Measurements from ENCODE around the gene TFB1M. TPM values are rescaled to one million over a fixed set of nuclear protein-coding genes. Genes with fewer than 3 reads are reported as not detected.

Gene TFB1M
- total RNA-seq, 2 donors from 2014 or later, result 10.7 to 14.1 TPM

DNA sequence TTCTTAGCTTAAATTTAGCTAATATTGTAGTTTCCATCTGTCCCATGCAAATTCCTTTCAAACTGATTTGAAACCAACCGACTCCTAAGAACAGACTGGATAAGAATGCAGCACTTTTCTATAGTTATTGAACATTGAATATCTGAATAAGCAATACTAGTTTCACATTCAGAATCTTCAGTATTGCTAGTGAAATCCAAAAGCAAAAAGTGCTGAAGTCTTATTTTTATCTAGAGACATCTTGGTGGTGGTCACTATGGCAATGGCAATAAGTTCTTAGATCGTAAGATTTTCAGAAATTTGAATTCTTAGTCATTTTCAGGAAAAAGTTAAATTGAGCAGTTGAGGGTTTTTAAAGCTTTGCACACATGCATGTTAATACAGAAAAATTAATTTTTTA, 2.7 kb downstream of the TFB1M start:
- Histone ChIP-seq H3K27me3 (replicated peaks; ENCODE audit: insufficient read depth) (no peaks in the 10 kb centered on the region), H3K9me3 (no peaks in the 10 kb centered on the region), H3K4me3 (no peak overlapping the region), H3K4me1 (replicated peaks) (no peaks in the 10 kb centered on the region), H3K36me3 (no peaks in the 10 kb centered on the region), H3K27ac (no peak overlapping the region)
- no peak for DNase-seq (ENCODE audit: low spot score)
- WGBS, result 90% methylated on average over 2 of the region's 2 CpGs
- intact Hi-C loops (cut with DNase I), result no loop called here
- TF ChIP-seq POLR2A (IDR thresholded peaks at IDR 0.05) (no peak), POLR2AphosphoS5 (IDR thresholded peaks at IDR 0.05) (no peak)
- TF ChIP-seq, protein P1, sequence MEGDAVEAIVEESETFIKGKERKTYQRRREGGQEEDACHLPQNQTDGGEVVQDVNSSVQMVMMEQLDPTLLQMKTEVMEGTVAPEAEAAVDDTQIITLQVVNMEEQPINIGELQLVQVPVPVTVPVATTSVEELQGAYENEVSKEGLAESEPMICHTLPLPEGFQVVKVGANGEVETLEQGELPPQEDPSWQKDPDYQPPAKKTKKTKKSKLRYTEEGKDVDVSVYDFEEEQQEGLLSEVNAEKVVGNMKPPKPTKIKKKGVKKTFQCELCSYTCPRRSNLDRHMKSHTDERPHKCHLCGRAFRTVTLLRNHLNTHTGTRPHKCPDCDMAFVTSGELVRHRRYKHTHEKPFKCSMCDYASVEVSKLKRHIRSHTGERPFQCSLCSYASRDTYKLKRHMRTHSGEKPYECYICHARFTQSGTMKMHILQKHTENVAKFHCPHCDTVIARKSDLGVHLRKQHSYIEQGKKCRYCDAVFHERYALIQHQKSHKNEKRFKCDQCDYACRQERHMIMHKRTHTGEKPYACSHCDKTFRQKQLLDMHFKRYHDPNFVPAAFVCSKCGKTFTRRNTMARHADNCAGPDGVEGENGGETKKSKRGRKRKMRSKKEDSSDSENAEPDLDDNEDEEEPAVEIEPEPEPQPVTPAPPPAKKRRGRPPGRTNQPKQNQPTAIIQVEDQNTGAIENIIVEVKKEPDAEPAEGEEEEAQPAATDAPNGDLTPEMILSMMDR (IDR thresholded peaks at IDR 0.05), result no peak

DNA sequence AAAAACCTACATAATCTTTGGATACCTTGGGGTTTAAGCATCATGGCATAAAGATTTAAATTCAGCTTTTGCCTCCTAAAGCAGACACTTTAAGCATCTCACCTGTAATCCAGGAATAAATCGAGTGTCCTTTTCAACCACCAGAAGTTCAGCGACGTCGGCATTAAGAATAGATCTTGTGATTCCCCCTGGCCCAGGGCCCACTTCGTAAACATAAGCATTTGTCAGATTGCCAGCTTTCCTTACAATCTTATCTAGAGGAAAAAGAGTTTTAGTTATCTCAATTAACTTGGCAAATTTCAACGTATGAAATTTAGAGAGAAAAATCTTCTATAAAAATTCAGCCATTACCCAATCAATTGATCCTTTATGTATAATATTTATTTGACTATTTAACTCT, 3.2 kb downstream of the TFB1M start:
- Histone ChIP-seq H3K27ac (no peak overlapping the region), H3K27me3 (replicated peaks; ENCODE audit: insufficient read depth) (no peaks in the 10 kb centered on the region), H3K9me3 (no peaks in the 10 kb centered on the region), H3K36me3 (no peaks in the 10 kb centered on the region), H3K4me1 (replicated peaks) (no peaks in the 10 kb centered on the region), H3K4me3 (no peak overlapping the region)
- WGBS, result 19% methylated on average over 6 of the region's 6 CpGs
- DNase-seq (ENCODE audit: low spot score), result no peak
- intact Hi-C loops (cut with DNase I), result no loop called here
- TF ChIP-seq POLR2AphosphoS5 (IDR thresholded peaks at IDR 0.05) (no peak), POLR2A (IDR thresholded peaks at IDR 0.05) (no peak)
- TF ChIP-seq, protein P1 (IDR thresholded peaks at IDR 0.05), result no peak

DNA sequence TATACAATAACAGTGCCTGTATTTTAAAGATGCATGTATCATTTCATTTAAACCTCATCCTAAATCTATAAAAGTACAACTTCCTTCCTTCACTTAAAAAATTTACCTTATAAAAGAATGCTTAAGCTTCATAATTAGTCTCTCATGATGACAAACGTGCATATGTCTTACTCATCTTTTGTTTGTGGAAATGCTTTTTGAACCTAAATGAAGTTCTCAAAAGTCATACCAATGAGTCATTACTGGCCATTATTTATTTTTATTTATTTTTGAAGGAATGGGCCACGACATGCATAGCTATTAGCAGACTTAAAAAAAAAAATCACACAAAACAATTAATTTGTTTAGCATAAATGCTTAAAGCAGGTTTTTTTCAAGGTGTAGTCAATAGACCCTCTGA, 3.7 kb downstream of the TFB1M start:
- no peaks in the 10 kb centered on the region for H3K27me3 ChIP-seq (replicated peaks; ENCODE audit: insufficient read depth)
- H3K36me3 ChIP-seq, result no peaks in the 10 kb centered on the region
- TF ChIP-seq, protein P1 (IDR thresholded peaks at IDR 0.05), result no peak
- TF ChIP-seq POLR2A (IDR thresholded peaks at IDR 0.05), result no peak
- no peak for TF ChIP-seq POLR2AphosphoS5 (IDR thresholded peaks at IDR 0.05)
- H3K4me1 ChIP-seq (replicated peaks), result no peaks in the 10 kb centered on the region
- no peak overlapping the region for H3K27ac ChIP-seq
- intact Hi-C loops (cut with DNase I), result no loop called here
- H3K9me3 ChIP-seq, result no peaks in the 10 kb centered on the region
- no peak overlapping the region for H3K4me3 ChIP-seq
- WGBS, result 42% methylated on average over 2 of the region's 2 CpGs
- no peak for DNase-seq (ENCODE audit: low spot score)

DNA sequence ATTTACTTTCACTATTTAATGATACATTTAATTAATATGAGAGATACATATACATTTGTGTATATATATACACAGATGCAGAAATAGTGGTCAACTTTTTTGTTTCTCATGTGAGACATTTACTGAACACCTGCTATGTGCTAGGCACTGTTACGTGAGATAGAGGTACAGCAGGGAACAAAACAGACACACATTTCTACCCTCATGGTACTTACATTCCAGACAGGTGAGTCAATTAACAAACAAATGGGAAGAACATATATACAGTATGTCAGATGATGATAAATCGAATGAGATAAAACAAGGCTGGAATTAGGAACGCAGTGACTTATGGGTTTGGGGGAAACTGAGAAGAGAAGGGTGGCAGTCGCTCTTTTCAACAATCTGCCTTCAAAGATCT, 5.1 kb downstream of the TFB1M start:
- intact Hi-C loops (cut with DNase I), result no loop called here
- Histone ChIP-seq H3K4me1 (replicated peaks) (no peaks in the 10 kb centered on the region), H3K27me3 (replicated peaks; ENCODE audit: insufficient read depth) (no peaks in the 10 kb centered on the region), H3K9me3 (no peaks in the 10 kb centered on the region), H3K4me3 (no peak overlapping the region), H3K36me3 (no peaks in the 10 kb centered on the region), H3K27ac (no peak overlapping the region)
- 81% methylated on average over 4 of the region's 4 CpGs for WGBS
- no peak for TF ChIP-seq POLR2A (IDR thresholded peaks at IDR 0.05)
- TF ChIP-seq, protein P1 (IDR thresholded peaks at IDR 0.05), result no peak
- no peak for TF ChIP-seq POLR2AphosphoS5 (IDR thresholded peaks at IDR 0.05)
- no peak for DNase-seq (ENCODE audit: low spot score)

DNA sequence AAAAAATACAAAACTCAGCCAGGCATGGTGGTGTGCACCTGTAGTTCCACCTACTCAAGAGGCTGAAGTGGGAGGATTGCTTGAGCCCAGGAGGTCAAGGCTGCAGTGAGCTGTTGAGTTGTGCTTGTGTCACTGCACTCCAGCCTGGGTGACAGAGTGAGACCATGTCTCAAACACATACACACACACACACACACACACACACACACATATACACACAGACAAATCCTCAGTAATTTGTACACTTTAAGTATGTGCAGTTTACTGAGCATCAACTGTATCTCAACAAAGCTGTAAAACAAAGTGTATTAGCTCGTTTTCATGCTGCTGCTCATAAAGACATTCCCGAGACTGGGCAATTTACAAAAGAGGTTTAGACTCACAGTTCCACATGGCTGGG, 7.3 kb downstream of the TFB1M start:
- intact Hi-C loops (cut with DNase I), result no loop called here
- Histone ChIP-seq H3K4me3 (no peak overlapping the region), H3K4me1 (replicated peaks) (no peaks in the 10 kb centered on the region), H3K9me3 (no peaks in the 10 kb centered on the region), H3K27ac (no peak overlapping the region), H3K27me3 (replicated peaks; ENCODE audit: insufficient read depth) (no peaks in the 10 kb centered on the region), H3K36me3 (no peaks in the 10 kb centered on the region)
- DNase-seq (ENCODE audit: low spot score), result no peak
- TF ChIP-seq, protein P1 (IDR thresholded peaks at IDR 0.05), result no peak
- TF ChIP-seq POLR2AphosphoS5 (IDR thresholded peaks at IDR 0.05) (no peak), POLR2A (IDR thresholded peaks at IDR 0.05) (no peak)
- WGBS, result 67% methylated on average over 2 of the region's 2 CpGs
